Mononuclear cell (primary cell): ENCODE measurements around the gene ARHGAP26. TPM values are rescaled to one million over a fixed set of nuclear protein-coding genes. Genes with fewer than 3 reads are reported as not detected.

Source experiments
- H3K27me3 ChIP-seq: 2 replicates; pipeline ENCODE4 v1.6.0; 2011; ENCODE audit warnings: low read length, control low read depth; ENCODE audit not compliant: insufficient read depth
- H3K4me1 ChIP-seq: 2 replicates; pipeline ENCODE4 v1.5.1; 2011; ENCODE audit warnings: mild to moderate bottlenecking, low read length, control low read depth; ENCODE audit not compliant: insufficient read depth
- H3K4me3 ChIP-seq: 2 replicates; pipeline ENCODE4 v1.5.1; 2011; ENCODE audit warnings: mild to moderate bottlenecking, low read length, moderate library complexity
- H3K9me3 ChIP-seq: 2 replicates; pipeline ENCODE4 v1.5.1; 2011; ENCODE audit warnings: low read depth, mild to moderate bottlenecking, control low read depth, low read length
- total RNA-seq: library from RNA; depleted of rRNA; stranded (reverse); fragments of >200 nt; gene quantifications from one replicate; pipeline ENCODE4 v1.2.3, GENCODE V29; 2012

Gene ARHGAP26
- total RNA-seq, 1 donor, result 53.6 TPM

DNA sequence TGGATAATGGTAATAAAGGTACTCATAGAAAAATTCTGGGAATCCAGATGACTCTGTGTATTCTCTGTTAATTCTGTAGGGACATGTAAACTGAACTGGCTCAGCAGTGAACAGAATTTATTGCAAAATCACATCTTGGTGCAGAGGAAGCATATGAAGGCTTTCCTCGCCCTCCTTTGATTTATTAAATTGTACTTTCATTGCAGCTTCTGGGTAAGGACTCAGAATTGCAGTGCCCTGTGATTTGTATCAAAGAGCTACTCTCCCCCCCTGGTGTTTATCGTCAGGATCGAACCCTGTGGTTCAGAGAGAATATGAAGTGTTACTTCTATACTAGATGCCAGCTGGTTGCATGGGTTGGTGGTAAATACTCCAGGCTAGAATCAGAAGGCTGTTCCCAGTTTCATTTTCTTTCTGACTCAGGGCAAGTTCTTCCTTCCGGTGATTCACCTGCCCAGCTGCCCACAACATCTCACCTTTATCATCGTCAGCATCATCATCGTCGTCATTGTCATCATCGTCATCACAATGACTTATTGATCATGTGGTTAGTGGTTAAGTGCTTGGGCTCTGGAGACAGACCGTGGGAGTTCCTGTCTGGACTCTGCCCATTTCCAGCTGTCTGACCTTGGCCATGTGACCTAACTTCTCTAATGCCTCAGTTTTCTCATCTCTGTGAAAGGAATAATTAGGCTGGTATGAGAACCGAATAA, 238.8 kb downstream of the ARHGAP26 start:
- Histone ChIP-seq H3K4me3 (no peak overlapping the region), H3K4me1 (peaks cover 65% of the 10 kb centered on the region), H3K9me3 (no peaks in the 10 kb centered on the region), H3K27me3 (no peaks in the 10 kb centered on the region)

DNA sequence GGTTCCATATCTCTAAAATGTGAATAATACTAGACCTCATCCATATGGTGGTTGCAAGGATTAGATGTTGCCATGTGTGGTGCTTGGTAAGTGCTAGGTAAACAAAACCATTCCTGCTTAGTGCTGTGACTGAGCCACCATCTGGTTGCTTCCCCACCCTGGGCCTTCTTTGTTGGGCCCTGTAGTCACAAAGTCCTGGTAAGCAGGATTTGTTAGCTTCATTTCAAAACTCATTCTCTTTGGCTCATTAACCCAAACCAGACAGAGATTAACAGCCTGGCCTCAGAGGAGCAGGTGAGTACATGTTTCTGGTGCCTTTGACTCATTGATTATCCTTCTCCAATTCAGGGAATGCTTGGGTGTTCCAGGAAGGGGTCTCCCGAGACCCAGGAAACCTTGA, 240.2 kb downstream of the ARHGAP26 start:
- H3K4me3 ChIP-seq, result no peak overlapping the region
- H3K4me1 ChIP-seq, result peaks cover 51% of the 10 kb centered on the region
- no peaks in the 10 kb centered on the region for H3K27me3 ChIP-seq
- H3K9me3 ChIP-seq, result no peaks in the 10 kb centered on the region

- Histone ChIP-seq H3K27me3 (no peaks in the 10 kb centered on the region), H3K9me3 (no peaks in the 10 kb centered on the region), H3K4me1 (peaks cover 38% of the 10 kb centered on the region), H3K4me3 (no peak overlapping the region)
These were observed 241.4 kb downstream of the ARHGAP26 start for GRCh38 chr5:143011585-143011984.

- Histone ChIP-seq H3K27me3 (no peaks in the 10 kb centered on the region), H3K9me3 (no peaks in the 10 kb centered on the region), H3K4me1 (peaks cover 24% of the 10 kb centered on the region), H3K4me3 (no peak overlapping the region)
These were observed 243.2 kb downstream of the ARHGAP26 start for GRCh38 chr5:143013176-143013891.

GRCh38 chr5:143014017-143014651, 244.0 kb downstream of the ARHGAP26 start:
- H3K9me3 ChIP-seq, result no peaks in the 10 kb centered on the region

GRCh38 chr5:143016777-143017516, 246.8 kb downstream of the ARHGAP26 start:
- H3K27me3 ChIP-seq, result no peaks in the 10 kb centered on the region
- no peaks in the 10 kb centered on the region for H3K4me1 ChIP-seq
- H3K4me3 ChIP-seq, result no peak overlapping the region
- no peaks in the 10 kb centered on the region for H3K9me3 ChIP-seq

More at GRCh38 chr5:143014017-143014651, 244.0 kb downstream of the ARHGAP26 start:
- peaks cover 16% of the 10 kb centered on the region for H3K4me1 ChIP-seq
- no peaks in the 10 kb centered on the region for H3K27me3 ChIP-seq
- H3K4me3 ChIP-seq, result no peak overlapping the region

DNA sequence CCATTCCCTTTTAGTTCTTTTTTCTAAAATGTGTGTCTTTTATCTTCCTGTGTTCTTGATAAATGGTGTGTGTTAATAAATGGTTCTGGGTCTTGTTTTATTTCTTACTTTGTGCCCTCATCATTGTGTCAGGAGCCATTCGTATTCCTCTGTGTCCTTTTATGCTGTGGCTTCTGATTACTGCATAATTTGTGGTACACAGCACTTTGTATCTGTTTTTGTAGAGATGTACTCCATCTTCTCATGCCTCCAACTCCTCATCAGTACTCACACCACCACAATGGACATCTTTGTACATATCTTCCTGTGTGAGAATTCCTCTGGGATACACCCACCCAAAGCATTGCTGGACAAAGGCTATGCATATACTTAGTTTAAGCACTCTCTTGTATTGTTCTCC, 247.4 kb downstream of the ARHGAP26 start:
- no peaks in the 10 kb centered on the region for H3K4me1 ChIP-seq
- no peak overlapping the region for H3K4me3 ChIP-seq
- H3K9me3 ChIP-seq, result no peaks in the 10 kb centered on the region
- H3K27me3 ChIP-seq, result no peaks in the 10 kb centered on the region

GRCh38 chr5:143017992-143018391, 247.8 kb downstream of the ARHGAP26 start:
- no peak overlapping the region for H3K4me3 ChIP-seq
- H3K27me3 ChIP-seq, result no peaks in the 10 kb centered on the region
- no peaks in the 10 kb centered on the region for H3K4me1 ChIP-seq
- H3K9me3 ChIP-seq, result no peaks in the 10 kb centered on the region

DNA sequence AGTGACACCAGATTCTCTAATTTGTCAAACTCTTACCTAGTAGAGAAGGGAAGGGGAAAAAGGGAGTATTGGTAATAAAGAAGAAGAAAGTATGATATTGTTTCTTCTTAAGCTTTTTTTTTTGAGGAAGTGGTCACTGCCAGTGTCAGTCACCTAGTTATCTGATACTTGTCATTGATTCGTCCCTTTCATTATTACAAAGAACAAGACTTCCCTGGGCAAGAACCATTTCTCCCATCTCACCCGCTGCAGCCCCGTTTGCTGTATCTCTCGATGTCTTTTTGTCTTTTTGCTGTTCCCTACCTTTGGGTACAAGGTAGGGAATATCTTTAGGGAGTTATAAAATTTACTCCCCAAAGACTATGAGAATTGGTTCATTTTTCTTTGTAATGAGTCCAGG, 249.0 kb downstream of the ARHGAP26 start:
- Histone ChIP-seq H3K4me3 (no peak overlapping the region), H3K27me3 (no peaks in the 10 kb centered on the region), H3K4me1 (peaks cover 7% of the 10 kb centered on the region), H3K9me3 (no peaks in the 10 kb centered on the region)

GRCh38 chr5:143019614-143020515, 249.7 kb downstream of the ARHGAP26 start:
- no peaks in the 10 kb centered on the region for H3K9me3 ChIP-seq
- H3K27me3 ChIP-seq, result no peaks in the 10 kb centered on the region
- H3K4me3 ChIP-seq, result no peak overlapping the region
- H3K4me1 ChIP-seq, result peaks cover 7% of the 10 kb centered on the region

DNA sequence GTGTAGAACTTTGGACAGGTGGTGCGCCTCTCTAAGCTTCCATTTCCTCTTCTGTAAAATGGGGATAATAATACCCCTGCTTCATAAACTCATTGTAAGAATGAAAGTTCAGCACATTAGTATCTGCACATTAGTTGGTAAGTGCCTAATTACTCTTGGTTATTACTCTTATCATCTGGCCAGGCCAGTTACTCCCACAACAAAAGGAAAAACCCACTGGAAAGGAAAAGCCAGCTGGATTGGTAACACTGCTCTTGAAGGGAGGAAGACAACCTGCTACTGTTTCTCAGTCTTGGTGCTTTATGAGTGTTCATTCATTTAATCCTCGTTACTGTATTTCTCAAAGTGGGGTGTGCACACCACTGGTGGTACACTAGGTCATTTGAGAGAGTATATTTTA, 251.4 kb downstream of the ARHGAP26 start:
- H3K4me3 ChIP-seq, result no peak overlapping the region
- no peaks in the 10 kb centered on the region for H3K27me3 ChIP-seq
- no peaks in the 10 kb centered on the region for H3K9me3 ChIP-seq
- H3K4me1 ChIP-seq, result peaks cover 15% of the 10 kb centered on the region

- no peaks in the 10 kb centered on the region for H3K27me3 ChIP-seq
- no peaks in the 10 kb centered on the region for H3K9me3 ChIP-seq
- H3K4me3 ChIP-seq, result no peak overlapping the region
- peaks cover 15% of the 10 kb centered on the region for H3K4me1 ChIP-seq
These were observed 253.4 kb downstream of the ARHGAP26 start for GRCh38 chr5:143023411-143024096.

- no peaks in the 10 kb centered on the region for H3K9me3 ChIP-seq
- H3K27me3 ChIP-seq, result no peaks in the 10 kb centered on the region
- peaks cover 22% of the 10 kb centered on the region for H3K4me1 ChIP-seq
- H3K4me3 ChIP-seq, result no peak overlapping the region
These were observed 254.2 kb downstream of the ARHGAP26 start for GRCh38 chr5:143024228-143024920.
